GM12872 (cell line): ENCODE data around the gene MED19.

Experiments used
- CTCF ChIP-seq: IDR thresholded peaks from 3 replicates; pipeline ENCODE4 v1.5.1; 2011; ENCODE audit warnings: low read depth, mild to moderate bottlenecking, low read length, moderate library complexity; ENCODE audit not compliant: insufficient read depth

The MED19 gene

DNA sequence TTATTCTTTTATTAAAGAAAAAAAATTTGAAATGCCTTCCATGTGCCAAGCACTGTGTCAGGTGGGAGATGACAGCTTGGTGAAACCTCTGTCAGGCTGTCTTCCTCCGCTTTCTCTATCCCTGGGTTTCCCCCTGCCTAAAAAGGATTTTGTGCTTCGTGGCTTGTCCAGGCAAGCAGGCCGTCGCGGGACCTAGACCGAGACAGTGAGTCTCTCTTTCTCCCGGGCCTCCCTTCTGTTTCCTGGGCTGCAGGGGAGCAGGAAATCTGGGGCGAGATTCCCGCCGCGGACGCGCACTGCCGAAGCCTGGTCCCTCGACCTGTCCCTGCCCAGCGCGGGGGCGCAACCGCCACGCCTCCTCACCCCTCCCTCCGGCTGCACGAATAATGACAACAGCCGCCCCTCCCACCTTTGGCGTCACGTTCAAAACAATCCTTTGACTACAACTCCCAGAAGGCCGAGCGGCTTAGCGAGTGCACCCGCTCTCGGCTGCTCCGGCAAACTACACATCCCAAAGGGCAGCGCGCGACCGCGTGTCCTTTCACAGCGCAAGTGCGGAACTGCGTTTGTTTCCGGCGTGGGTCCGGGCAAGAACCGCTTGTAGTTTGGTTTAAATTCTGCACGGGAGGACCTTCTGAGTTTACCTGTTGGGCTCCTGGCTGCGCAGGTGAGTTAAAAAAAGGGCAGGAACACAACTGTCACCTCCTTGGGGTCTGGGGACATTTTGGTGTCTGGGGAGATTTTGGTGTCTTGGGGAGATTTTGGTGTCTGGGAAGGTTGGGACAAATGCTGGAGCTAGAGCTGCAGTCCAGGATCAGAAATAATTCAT lies 54.6 kb downstream of the MED19 start, which contains the start of gene CLP1:
Gene CLP1, plus strand, starts transcription at position 569 of the 829 bp plus-strand sequence. CDS start 1,715 bp downstream, outside the sequence.
- no peak for TF ChIP-seq CTCF

DNA sequence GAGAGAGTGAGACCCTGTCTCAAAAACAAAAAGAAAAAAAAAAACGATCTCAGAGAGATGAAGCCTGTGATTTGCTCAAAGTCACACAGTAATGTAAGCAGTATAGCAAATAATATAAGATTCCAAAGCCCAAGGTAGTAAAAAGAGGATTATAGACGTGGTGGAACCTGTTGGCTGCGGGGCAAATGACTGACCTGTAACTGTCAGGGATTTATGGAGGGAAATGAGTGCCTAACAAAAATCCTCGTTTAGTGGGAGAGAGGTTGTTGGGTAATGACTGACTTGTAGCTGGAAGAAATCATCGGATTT lies 55.2 kb downstream of the MED19 start:
- no peak for TF ChIP-seq CTCF
